GM23248 (cell line): ENCODE measurements around the gene PTTG2.

Source experiments
- EZH2 ChIP-seq: fragments of 200-600 bp; sonication (generic); IDR thresholded peaks from 2 replicates; pipeline ENCODE4 v1.6.1; 2018; ENCODE audit warnings: antibody characterized with exemption, mild to moderate bottlenecking; ENCODE audit not compliant: insufficient read depth, poor library complexity, severe bottlenecking
- EZH2phosphoT487 ChIP-seq: fragments of 200-600 bp; sonication (generic); IDR thresholded peaks from 2 replicates; pipeline ENCODE4 v1.6.1; 2018; ENCODE audit warnings: antibody characterized with exemption, moderate library complexity, mild to moderate bottlenecking, low read depth; ENCODE audit not compliant: insufficient read depth

DNA sequence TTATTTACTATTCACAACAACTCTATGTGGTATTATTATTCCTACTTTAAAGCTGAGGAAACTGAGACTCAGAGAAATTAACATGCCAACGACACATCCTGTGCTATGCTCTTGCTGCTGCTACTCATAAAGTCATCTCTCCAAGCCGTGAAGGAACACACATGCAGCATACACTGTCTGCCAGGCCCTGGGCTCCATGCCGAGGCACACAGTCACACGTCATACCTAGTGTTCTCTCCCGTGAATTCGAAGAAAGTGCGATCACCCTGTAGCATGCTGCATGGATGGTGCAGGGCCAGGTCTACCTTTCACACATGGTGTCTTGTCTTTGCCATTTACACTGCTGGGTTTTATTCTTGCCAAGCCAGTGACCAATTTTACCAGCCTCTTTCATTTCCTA, 35.3 kb upstream of the PTTG2 start:
- TF ChIP-seq EZH2phosphoT487 (no peak), EZH2 (no peak)
